ENCODE results near the gene BABAM1. TPM values are rescaled to one million over a fixed set of nuclear protein-coding genes. Genes with fewer than 3 reads are reported as not detected.

Gene BABAM1
- total and polyA plus RNA-seq, 12 donors: 68.5 to 162 (median 81.2) TPM

DNA sequence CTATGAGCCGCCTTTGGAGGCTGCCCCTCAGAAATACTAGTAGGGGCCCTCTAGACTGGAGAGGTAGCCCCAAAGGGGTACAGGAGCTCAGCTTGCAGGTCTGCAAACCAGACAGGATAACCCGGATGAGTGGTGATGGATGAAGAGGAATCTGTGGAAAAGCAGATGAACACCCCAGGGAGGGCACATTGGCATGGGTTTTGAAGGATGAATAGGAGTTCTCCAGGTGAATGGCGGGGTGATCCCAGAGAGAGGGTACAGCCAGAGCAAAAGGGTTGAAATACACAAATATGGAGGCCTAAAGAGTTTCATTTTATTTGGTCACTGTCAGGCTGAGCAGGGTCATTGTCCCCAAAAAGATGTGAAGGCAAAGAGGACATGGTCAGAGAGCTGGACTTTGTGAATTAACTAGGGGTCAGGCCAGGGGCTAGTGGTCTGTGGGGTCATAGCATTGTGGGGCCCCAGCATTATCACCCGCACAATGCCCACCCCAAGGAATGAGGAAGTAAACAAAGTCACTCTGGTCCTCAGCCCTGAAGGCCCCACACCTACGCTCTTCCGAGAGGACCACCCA, 26.3 kb upstream of the BABAM1 start:
- Histone ChIP-seq H3K27me3 (no peaks in the 10 kb centered on the region), H3K4me1 (replicated peaks in 1 of 2) (peaks cover 10 to 21% of the 10 kb centered on the region in 2 donors), H3K36me3 (replicated peaks in 1 of 2) (peaks cover 0 to 13% of the 10 kb centered on the region in 2 donors), H3K4me3 (no peak overlapping the region), H3K27ac (peak overlapping the region in 1 of 5 donors; percentile 31), H3K9me3 (replicated peaks in 1 of 3) (no peaks in the 10 kb centered on the region)
- no peak for DNase-seq
- intact Hi-C loops (cut with DNase I): no loop called here
- 90 to 100% (median 94%) methylated on average over 4 to 6 of the region's 6 CpGs for WGBS, 4 donors
- TF ChIP-seq CTCF (IDR thresholded peaks at IDR 0.05) (no peak), POLR2A (IDR thresholded peaks at IDR 0.05) (no peak)

- intact Hi-C loops (cut with DNase I): no loop called here
- no peak for DNase-seq
- H3K4me1 ChIP-seq (replicated peaks in 1 of 2): peaks cover 0 to 22% of the 10 kb centered on the region in 2 donors
- H3K4me3 ChIP-seq: no peak overlapping the region
- H3K9me3 ChIP-seq (replicated peaks in 1 of 3): no peaks in the 10 kb centered on the region
- 72 to 94% (median 78%) methylated on average over 3 to 8 of the region's 8 CpGs for WGBS, 4 donors
- no peaks in the 10 kb centered on the region for H3K27me3 ChIP-seq
- TF ChIP-seq CTCF (IDR thresholded peaks at IDR 0.05) (no peak), POLR2A (IDR thresholded peaks at IDR 0.05) (no peak)
- H3K36me3 ChIP-seq (replicated peaks in 1 of 2): peaks cover 0 to 13% of the 10 kb centered on the region in 2 donors
- H3K27ac ChIP-seq: peak overlapping the region in 2 of 5 donors; percentile 83 to 86
Observed at GRCh38 chr19:17242431-17243208, 24.6 kb upstream of the BABAM1 start.

DNA sequence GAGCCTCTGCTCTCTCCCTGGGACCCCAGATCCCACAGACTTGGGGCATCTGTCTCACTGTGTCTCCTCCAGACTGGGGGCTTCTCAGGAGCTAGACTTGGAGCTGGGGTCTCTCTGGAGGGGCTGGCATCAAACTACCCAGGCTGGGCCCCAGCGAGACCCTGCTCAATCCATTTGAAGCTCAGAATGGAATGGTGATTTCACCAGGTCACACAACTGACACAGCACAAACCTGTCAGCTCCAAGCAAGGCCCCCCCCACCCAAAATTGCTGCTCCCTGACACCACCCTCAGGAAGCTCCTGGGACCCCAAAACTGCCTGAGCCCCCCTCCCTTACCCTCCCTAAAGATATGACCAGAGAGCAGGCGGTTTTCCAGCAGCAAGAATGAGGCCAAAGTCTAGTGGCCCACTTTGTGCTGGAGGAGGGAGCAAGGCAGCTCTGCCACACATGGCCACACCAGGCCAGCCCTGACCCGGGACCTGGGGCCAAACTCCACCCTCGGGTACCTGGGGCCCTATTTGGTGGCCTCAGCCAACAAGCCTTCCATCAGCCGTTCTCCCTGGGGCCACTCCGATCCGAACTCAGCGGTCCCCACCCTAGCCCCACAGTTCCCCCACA, 23.9 kb upstream of the BABAM1 start:
- Histone ChIP-seq H3K4me1 (replicated peaks in 1 of 2) (peaks cover 0 to 22% of the 10 kb centered on the region in 2 donors), H3K9me3 (replicated peaks in 1 of 3) (no peaks in the 10 kb centered on the region), H3K36me3 (replicated peaks in 1 of 2) (peaks cover 0 to 7% of the 10 kb centered on the region in 2 donors), H3K27ac (peak overlapping the region; percentile 18 to 86 (median 70)), H3K4me3 (peak overlapping the region in 3 of 4 donors; percentile 45 to 99 (median 76)), H3K27me3 (no peaks in the 10 kb centered on the region)
- intact Hi-C loops (cut with DNase I): no loop called here
- WGBS, 4 donors: 33 to 61% (median 37%) methylated on average over 3 to 8 of the region's 8 CpGs; no CpG with 5 or more reads in 1 of the 4 donors
- peak in 1 of 7 donors; percentile 35 for DNase-seq
- no peak for TF ChIP-seq POLR2A (IDR thresholded peaks at IDR 0.05)
- TF ChIP-seq CTCF (IDR thresholded peaks at IDR 0.05): no peak
